ENCODE measurements around the gene CCDC57. TPM values are rescaled to one million over a fixed set of nuclear protein-coding genes. Genes with fewer than 3 reads are reported as not detected.

Gene CCDC57
- total RNA-seq, 1 donor from 2014 or later: 57.9 TPM

GRCh38 chr17:82116246-82116645 is 96.4 kb downstream of the CCDC57 start:
- no peak for TF ChIP-seq CTCF (IDR thresholded peaks at IDR 0.05)
- Mint-ChIP-seq H3K9me3 (ENCODE audit: unreplicated experiment) (no peaks in the 10 kb centered on the region), H3K36me3 (ENCODE audit: unreplicated experiment) (peaks cover 4% of the 10 kb centered on the region), H3K4me1 (ENCODE audit: unreplicated experiment) (peaks cover 5% of the 10 kb centered on the region), H3K27me3 (ENCODE audit: unreplicated experiment) (no peaks in the 10 kb centered on the region), H3K27ac (ENCODE audit: unreplicated experiment) (no peak overlapping the region), H3K4me3 (ENCODE audit: unreplicated experiment) (no peak overlapping the region)
- DNase-seq (ENCODE audit: extremely low spot score, unreplicated experiment): no peak

DNA sequence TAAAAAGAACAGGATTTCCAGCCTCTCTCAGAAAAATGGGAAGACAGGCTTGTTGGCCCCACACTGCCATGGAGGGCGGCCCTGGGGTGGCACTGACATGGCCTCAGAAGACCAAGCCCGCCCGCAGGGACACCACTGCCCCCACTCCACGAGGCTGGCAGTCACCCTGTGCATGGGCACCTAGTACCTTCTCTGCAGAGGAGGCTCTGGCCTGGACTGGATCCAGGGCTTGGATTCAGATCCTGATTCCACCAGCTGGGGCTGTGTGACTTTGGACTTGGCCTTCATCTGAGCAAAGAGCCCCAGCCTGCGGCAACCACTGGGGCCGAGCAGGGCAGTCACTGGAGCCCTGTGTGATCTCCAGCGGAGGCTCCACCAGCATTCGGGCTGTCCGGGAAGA is 97.8 kb downstream of the CCDC57 start:
- DNase-seq (ENCODE audit: extremely low spot score, unreplicated experiment): no peak
- no peaks in the 10 kb centered on the region for H3K27me3 Mint-ChIP-seq (ENCODE audit: unreplicated experiment)
- H3K4me3 Mint-ChIP-seq (ENCODE audit: unreplicated experiment): no peak overlapping the region
- TF ChIP-seq CTCF (IDR thresholded peaks at IDR 0.05): no peak
- peaks cover 5% of the 10 kb centered on the region for H3K4me1 Mint-ChIP-seq (ENCODE audit: unreplicated experiment)
- H3K9me3 Mint-ChIP-seq (ENCODE audit: unreplicated experiment): no peaks in the 10 kb centered on the region
- no peak overlapping the region for H3K27ac Mint-ChIP-seq (ENCODE audit: unreplicated experiment)
- H3K36me3 Mint-ChIP-seq (ENCODE audit: unreplicated experiment): peaks cover 4% of the 10 kb centered on the region

DNA sequence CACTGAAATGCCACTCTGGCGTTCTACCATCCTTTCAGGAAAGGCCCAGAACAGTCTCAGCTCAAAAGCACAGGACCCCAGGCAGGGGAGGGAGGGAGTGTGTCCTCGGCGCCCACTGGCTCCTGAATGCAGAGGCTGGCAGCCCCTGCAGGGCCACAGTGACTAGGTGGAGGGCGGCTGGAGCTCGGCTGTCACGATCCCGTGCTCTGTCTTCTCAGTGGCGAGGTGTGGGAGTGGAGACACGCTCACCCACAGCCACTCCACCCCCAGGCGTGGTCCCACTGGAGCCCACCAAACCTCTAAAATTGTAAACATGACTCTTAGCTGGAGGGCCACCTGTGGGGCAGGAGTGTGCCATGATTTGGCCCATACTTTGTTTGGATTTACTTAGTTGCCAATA is 98.2 kb downstream of the CCDC57 start:
- Mint-ChIP-seq H3K4me3 (ENCODE audit: unreplicated experiment) (no peak overlapping the region), H3K27ac (ENCODE audit: unreplicated experiment) (no peak overlapping the region), H3K36me3 (ENCODE audit: unreplicated experiment) (peaks cover 4% of the 10 kb centered on the region), H3K9me3 (ENCODE audit: unreplicated experiment) (no peaks in the 10 kb centered on the region), H3K27me3 (ENCODE audit: unreplicated experiment) (no peaks in the 10 kb centered on the region), H3K4me1 (ENCODE audit: unreplicated experiment) (peaks cover 5% of the 10 kb centered on the region)
- DNase-seq (ENCODE audit: extremely low spot score, unreplicated experiment): no peak
- no peak for TF ChIP-seq CTCF (IDR thresholded peaks at IDR 0.05)

DNA sequence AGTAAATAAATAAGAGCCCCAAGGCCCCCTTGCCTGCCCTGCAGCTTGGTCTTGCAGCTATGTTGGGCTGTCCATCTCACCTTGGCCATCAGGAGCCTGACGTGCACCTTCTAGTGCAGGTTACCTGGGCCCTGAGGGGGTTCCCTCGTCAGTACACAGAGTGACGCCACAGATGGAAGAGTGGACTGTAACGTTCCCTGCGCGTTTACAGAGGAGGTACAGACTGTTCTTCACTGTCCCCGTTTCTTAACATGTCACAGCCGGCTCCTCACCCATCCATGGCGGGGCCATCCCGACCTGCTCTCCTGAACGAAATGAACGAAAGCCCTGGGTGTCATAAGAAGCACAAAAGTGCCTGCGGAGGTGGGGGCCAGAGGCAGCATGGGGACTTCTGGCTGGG is 98.7 kb downstream of the CCDC57 start:
- Mint-ChIP-seq H3K27me3 (ENCODE audit: unreplicated experiment) (no peaks in the 10 kb centered on the region), H3K36me3 (ENCODE audit: unreplicated experiment) (peaks cover 4% of the 10 kb centered on the region), H3K27ac (ENCODE audit: unreplicated experiment) (no peak overlapping the region), H3K9me3 (ENCODE audit: unreplicated experiment) (no peaks in the 10 kb centered on the region), H3K4me1 (ENCODE audit: unreplicated experiment) (peaks cover 3% of the 10 kb centered on the region), H3K4me3 (ENCODE audit: unreplicated experiment) (no peak overlapping the region)
- DNase-seq (ENCODE audit: extremely low spot score, unreplicated experiment): no peak
- no peak for TF ChIP-seq CTCF (IDR thresholded peaks at IDR 0.05)

DNA sequence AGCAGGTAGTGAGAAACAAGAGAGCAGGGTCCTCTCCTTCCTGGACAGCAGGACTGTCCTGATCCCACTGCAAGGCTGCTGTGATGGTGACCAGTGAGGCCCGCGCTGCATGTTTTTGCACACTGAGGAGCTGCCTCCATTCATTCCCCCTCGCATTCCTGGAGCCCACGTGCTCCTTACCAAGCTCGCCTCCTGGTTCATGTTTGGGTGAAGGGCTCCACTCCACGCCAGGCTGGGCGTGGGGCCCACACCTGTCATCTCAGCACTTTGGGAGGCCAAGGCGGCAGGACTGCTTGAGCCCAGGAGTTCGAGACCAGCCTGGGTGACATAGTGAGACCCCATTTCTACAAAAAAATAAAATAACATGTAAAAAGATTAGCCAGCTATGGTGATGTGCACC is 99.2 kb downstream of the CCDC57 start:
- DNase-seq (ENCODE audit: extremely low spot score, unreplicated experiment): no peak
- no peak for TF ChIP-seq CTCF (IDR thresholded peaks at IDR 0.05)
- H3K4me3 Mint-ChIP-seq (ENCODE audit: unreplicated experiment): no peak overlapping the region

More for the DNA sequence above, 99.2 kb downstream of the CCDC57 start:
- H3K27me3 Mint-ChIP-seq (ENCODE audit: unreplicated experiment): no peaks in the 10 kb centered on the region
- H3K27ac Mint-ChIP-seq (ENCODE audit: unreplicated experiment): no peak overlapping the region
- H3K9me3 Mint-ChIP-seq (ENCODE audit: unreplicated experiment): no peaks in the 10 kb centered on the region
- H3K36me3 Mint-ChIP-seq (ENCODE audit: unreplicated experiment): peaks cover 4% of the 10 kb centered on the region
- peaks cover 2% of the 10 kb centered on the region for H3K4me1 Mint-ChIP-seq (ENCODE audit: unreplicated experiment)
